GM18508 (cell line): ENCODE data around the gene TMEM178A.
"Not testable (repeated sequence)": the region's sequence is repeated elsewhere in the genome, so short reads cannot be mapped to it uniquely, and the experiment has no call there.

Source experiments
- ATAC-seq: cut with Tn5 transposase; IDR thresholded peaks from one replicate; pipeline ENCODE4 v1.9.1; 2021; ENCODE audit warnings: moderate number of reproducible peaks; ENCODE audit not compliant: insufficient read depth, unreplicated experiment

TMEM178A gene

DNA sequence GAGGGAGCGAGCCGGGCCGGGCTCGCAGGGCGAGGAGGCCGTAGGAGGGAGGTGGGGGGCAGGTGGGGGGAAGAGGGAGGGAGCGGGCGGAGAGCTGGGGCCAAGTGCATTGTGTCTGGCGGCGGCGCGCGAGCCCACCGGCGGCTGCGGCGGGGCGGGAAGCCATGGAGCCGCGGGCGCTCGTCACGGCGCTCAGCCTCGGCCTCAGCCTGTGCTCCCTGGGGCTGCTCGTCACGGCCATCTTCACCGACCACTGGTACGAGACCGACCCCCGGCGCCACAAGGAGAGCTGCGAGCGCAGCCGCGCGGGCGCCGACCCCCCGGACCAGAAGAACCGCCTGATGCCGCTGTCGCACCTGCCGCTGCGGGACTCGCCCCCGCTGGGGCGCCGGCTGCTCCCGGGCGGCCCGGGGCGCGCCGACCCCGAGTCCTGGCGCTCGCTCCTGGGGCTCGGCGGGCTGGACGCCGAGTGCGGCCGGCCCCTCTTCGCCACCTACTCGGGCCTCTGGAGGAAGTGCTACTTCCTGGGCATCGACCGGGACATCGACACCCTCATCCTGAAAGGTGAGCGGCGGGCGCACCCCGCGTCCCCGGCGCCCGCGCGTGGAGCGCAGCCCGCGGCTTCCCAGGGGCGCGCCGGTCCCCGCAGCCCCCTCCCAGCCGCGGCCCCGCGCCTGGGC lies at the start of gene TMEM178A:
TSS of gene TMEM178A (plus strand) at position 107 of the 680 bp plus-strand sequence. CDS start at position 165, 58 bp downstream.
- no peak for ATAC-seq

DNA sequence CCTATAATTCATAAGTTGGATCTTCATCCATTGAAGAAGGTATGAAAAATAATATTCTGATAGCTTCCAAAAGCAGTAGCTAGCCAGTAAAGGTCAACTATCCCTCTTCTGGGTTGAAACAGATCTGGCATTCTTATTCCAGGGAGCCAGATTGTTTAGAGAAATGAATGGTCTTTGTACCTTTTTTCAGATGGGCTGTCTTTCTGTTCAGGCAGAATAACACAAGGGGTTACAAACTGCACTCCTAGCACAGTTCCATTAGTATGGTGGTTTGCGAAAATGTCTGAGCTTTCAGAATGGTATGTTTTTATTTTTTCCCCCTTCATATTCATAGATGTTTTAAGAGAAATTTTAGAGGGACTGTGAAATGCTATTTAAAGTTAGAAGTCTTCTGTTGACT lies 47.5 kb upstream of the TMEM178A start:
- ATAC-seq: no peak

DNA sequence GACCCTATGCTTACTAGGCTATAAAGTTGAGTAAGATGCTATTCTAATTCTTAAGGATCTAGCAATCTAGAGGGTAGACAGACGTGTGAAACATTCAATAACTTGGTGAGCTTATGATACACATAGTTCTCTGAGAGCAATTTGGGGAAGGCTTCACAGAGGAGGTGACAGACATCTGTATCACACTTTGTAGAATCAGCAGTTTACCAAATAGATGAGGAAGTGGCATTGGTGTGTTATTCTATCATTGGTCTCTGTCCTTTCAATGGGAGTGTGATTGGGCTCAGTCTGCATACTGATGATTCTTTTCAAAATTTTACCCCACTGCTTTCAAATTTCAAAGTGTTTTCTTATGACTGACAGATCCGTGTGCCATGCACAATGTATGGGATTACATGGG lies 47.0 kb upstream of the TMEM178A start:
- no peak for ATAC-seq

DNA sequence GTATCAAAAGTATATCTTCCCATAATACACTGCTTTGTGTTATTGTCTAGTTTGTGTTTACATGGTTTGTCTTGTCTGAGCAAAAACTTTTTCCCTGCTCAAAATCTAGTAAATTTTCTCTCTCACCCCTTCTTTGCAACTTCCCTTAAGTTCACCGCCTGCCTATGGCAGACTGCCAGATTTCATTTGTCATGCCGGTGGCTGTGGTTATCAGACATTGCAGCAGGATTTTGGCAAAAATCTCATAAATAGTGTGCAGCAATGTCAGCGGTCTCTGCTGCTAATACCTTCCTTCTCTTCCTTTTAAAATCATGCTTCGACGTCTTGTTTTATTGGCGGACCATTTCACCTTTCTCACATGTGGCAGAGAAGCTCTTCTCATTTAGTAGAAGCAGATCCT lies 45.6 kb upstream of the TMEM178A start:
- ATAC-seq: no peak

DNA sequence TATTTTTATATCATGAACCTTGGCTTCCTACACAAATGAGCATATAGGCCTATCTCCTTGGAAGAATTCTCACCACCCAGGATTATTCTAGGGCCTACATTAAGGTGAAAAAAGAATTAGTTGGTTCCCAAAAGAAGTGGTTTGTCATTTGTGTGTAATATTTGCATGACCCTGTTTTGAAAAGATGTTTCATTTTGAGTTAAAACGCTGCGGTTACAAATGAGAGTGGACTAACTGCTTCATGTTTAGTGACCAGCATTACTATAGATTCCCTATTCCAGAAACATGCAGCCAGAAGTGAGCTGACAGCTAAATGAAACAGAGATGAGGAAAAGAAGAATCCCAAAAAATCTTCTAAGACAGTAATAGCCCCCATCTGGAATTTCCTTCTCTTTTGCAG lies 44.1 kb upstream of the TMEM178A start:
- no peak for ATAC-seq

DNA sequence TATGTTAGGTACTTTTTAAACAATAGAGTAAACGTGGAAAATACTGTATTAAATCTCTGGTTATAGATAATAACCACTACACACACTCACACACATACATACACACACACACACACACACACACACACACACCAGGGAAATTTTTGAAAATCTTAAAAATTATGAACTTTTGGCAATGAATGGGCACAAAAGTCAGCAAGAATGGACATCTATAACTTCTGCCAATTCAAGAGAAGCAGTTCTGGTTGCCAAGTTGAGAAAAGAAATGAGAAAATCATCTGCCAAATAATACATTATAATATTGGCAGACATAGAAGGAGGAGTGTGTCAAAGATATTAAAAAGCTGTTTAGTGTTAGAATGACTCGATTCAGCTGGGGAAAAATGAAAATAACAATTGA lies 42.9 kb upstream of the TMEM178A start:
- ATAC-seq: no peak

DNA sequence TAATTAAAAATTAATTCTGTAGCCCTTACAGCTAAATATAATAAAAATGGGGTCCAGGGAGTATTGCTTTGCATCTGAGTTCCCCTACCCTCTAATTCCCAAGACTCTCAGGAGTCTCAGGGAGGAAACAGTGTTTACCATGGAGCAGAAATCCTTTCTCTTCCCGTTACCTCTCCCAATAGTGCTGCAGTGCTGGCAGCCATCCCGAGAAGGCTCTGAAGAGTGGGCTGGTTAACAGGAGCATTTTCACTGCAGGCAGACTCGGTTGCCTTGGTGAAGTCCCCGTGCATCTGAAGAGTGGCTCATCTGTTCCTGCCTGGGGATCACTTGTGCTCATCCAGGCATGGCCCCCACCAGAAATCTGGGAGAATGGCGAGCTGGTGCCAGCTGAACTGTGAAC lies 41.8 kb upstream of the TMEM178A start:
- no peak for ATAC-seq

DNA sequence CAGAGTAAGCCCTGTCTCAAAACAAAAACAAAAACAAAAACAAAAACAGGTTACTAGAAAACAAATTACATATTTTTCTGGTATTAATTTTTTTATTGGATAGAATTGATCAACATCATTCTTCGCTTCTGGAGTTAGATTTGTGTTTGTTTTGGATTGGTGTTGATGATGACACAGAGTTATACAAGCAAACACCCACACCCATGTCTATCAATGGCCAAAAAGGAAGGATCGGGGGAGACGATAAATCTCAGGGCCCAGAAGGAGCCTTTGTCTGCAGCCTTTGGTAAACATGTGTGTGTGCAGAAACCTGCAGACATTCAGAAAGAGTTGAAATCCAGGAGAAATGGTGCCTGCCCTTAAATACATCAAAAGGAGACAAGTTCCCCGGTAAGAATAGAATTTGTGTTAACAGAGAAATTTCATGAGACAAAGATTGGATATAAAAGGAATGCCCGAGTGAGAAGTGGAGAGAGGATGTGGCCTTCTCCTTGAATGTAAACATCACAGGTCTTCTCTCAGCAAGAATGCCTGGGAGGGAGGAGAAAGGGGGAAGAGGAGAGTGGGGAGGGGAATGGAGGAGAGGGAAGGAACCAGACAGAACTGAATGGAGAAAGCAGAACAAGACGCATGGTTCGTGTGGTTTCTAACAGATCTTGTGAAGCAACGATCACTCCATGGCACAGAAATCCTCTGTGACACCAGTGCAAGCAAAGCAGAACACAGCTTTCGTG lies 40.4 kb upstream of the TMEM178A start:
- no peak for ATAC-seq

DNA sequence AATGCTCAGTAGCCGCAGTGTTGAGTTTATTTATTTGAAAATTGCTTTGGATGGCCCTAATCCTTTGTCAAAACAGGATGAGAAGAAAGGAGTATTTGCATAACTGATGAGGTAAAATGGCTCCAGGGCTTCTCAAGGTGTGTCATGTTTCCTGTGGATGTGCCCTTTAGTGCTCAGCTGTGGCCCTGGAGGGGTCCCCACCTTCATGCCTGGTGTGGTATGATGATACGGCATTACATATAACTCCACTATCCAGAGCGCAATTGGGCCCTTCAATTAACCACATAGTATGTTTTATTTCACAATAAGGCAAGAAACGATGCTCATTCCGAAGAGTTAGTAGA lies 39.8 kb upstream of the TMEM178A start:
- ATAC-seq: no peak

DNA sequence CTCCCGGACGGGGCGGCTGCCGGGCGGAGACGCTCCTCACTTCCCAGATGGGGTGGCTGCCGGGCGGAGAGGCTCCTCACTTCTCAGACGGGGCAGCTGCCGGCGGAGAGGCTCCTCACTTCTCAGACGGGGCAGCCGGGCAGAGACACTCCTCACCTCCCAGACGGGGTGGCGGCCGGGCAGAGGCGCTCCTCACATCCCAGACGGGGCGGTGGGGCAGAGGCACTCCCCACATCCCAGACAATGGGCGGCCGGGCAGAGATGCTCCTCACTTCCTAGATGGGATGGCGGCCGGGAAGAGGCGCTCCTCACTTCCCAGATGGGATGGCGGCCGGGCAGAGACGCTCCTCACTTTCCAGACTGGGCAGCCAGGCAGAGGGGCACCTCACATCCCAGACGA lies 37.4 kb upstream of the TMEM178A start:
- ATAC-seq: not testable (repeated sequence)

DNA sequence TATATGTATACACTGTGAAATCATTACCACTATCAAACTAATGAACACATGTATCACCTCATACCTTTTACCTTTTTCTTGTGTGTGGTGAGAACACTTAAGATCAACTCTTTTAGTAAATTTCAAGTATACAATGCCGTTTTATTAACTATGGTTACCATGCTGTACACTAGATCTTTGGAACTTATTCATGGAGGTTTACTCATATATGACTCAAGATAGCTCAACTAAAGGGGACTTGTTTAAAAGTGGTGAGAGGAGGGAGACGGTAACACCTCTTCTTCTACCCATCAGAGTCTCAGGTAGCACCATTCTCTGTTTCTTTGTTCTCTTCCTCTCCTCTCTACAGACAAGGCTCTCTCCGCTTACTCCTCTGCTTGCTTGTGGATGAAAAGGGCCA lies 36.1 kb upstream of the TMEM178A start:
- no peak for ATAC-seq

DNA sequence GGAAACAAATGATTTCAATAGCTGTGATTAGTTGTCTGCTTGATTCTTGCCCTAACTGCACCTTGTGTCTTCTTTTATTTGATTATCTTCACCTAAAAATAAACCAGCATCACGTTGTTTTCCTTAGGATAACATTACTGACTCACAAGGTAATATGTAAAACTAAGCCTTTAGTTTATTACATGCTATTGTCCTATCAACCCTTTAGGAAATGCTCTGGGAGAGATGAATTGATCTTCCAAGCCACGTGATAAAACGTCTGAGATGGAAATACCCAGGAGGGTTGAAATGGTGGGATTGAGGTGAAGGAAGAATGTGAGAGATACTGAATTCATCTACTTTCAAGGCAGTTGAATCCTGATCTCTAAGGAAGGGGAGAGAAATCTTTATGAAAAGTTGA lies 34.5 kb upstream of the TMEM178A start:
- no peak for ATAC-seq

DNA sequence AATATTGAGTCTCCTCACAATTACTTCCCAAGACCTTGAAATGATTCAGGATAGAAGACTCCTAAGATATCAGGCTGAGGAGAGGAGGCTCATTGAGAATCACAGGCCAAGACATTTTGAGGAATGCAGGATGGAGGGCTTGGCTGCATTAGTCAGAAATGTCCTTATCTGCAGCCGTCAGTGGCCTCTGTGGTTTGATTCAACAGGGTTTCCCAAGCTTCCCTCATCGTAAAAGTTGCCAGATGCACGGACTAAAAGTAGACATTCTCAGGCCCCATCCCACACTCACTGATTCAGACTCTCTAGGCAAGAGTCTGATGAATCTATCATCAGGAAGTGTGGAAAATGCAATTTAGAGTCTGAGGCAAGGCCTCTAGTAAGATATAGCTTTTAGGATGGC lies 34.0 kb upstream of the TMEM178A start:
- ATAC-seq: no peak

DNA sequence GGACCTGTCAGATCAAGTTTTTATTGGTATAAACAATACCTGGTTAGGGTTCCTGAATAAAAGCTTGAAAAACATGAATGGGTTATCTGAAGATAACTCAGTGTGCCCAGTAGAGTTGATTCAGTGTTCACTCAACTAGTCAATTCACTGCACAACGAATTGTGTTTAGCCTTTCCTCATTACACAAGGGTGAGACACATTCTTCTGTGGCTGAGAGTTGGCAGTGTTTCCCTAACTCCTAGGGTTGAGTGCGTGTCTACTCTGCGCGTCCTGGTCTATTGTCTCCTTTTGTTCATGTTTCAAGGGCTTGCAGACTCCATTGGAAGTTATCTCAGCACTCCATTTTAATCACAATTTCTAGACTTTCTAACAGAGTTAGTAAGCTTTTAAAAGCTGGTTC lies 32.8 kb upstream of the TMEM178A start:
- no peak for ATAC-seq

DNA sequence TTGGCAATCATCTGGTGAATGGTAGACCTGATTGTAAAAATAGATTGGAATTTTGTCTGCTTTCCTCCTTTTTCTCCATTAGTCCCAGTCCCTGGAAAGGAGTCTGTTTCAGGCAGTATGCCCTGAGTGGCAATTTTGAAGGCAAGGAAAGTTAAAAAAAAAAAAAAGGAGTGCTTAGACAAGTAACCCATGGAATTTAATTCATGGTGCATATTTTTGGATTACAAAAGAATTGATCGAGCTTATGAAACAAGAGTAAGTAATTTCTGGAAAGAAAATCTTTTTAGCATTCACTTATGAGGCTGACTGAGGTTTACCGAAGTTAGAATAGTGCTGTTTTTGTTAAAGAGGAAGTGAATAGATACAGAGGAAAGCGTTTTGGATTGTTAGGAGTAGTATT lies 29.4 kb upstream of the TMEM178A start:
- no peak for ATAC-seq

DNA sequence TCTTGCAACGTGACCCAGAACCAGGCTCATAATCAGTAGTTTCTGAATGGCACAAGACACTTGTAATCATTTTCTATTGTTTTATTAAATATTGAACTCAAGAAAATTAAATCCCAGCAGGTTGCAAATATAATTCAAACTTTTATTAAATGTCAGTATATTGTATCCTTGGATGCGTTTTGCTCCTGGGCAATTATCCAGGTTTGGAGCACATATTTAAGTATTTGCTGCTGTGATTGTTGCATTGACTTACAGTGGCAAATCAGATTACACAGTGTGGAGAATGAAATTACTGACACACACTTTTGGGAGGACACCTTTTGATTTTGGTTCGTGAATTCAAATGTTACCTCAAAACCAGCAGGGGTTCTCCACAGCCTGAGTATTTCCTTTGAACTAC lies 27.1 kb upstream of the TMEM178A start:
- no peak for ATAC-seq

DNA sequence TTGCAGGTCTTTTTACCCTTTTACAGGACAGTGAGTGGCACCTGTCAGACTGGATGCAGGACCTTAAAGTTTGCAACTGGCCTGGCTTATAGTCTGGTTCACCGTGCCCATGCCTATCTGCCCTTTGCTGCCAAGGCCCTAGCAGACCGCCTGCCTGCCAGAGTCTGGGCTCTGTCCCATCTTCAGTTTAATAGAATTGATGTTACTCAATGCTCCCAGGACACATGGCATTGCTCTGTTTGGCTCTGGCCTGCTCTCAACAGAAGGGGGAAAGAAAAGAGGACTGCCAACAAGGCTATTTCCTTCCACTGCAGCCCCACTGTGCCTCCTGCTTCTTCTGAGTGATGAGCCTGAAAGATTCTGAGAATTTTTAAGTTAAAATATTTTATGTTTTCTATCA lies 25.6 kb upstream of the TMEM178A start:
- no peak for ATAC-seq

DNA sequence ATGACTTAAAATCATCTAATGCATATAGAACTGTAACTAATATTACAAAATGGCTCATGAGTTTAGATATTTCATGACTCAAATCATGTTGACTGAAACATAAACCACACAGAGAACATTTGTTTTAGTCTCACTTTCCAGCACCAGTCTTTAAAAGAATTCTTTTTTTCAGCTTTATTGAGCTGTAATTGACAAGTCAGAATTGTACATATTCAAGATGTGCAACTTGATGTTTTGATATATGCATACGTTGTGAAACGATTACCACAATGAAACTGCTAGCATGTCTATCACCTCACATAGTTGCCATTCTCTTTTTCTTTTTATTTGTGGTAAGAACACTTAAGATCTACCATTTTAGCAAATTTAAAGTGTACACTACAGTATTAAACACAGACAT lies 25.0 kb upstream of the TMEM178A start:
- ATAC-seq: no peak

DNA sequence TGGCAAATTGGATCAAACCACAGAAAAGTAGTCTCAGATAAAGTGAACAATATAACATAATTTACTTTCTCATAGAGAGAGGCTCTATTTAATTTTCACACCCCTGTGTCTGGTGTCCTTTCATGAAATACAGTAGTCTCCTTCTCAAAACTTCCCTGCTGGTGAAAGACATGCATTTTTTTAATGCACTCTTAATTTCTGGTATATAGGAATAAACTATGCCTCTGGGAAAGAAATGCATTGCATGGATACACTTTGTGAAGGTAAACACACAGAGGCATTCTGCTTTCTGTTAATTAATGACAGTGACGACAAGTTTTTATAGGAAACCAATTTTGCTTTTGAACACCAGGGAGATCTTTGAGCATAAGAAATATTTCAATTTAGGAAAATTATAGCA lies 24.1 kb upstream of the TMEM178A start:
- no peak for ATAC-seq

DNA sequence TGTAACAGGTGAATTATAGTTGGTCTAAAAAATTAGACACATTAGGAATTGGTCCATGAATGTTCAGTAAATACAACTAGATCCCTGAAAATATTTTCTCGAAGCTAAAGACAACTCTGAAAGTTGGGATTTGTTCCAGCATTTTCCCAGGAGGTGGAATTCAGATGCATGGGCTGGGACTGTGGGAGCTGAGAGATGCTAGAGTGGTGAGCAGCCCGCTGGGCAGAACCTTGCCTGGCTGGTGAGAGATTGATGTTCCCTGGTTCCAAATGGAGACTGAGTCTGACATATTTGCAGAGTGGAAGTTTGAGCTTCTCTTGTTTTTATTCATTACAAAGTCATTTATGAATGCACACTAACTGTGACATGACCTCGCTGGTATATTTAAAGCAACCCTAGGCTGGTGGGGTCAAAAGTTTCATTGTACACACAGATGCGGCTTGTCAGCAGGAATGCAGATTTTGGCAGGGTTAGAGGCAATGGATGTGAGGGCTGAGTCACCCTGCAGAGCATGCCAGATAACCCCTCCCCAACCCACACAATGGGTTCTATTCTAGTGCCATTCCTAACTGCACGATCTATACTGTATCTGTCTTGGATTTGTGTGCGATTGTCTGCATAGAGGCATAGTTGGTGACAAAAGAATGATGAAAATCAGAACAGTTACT lies 23.5 kb upstream of the TMEM178A start:
- no peak for ATAC-seq

DNA sequence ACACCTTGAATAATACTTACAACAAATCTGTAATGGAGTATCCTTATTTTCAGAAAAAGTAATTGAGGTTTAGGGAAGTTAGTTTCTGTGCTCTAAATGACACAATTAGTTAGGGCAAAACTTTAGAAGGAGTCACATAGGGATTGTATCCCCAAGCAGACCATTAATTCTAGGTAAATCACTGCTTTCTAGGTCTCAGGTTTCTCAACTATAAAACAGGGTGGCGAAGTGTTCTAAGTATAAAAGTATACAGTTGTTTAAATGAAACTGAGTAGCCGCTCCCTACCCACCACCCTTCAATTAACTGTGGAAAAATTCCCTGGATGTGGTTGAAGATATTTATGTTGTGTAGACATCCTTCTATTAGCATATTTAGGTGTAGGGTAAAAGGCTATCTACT lies 19.9 kb upstream of the TMEM178A start:
- no peak for ATAC-seq

DNA sequence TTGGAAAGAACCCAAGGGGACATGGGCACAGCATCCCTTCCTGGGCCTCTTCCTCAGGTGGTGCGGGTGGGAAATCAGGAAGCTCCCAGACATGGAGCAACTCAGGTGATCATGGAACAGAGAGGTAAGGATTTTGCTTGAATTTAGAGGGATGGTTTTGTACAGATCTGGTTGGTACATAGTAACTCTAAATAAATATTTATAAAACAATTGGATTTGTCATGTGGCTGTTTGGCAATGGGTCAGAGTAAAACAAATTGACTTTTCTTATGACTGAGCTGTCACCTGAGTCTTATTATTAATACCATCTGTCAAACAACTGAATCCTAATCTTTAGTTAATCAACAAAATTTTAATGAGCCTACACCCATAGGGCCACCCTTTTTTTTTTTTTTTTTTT lies 19.4 kb upstream of the TMEM178A start:
- ATAC-seq: no peak
